ENCODE measurements around the gene RYR3.

Gene RYR3

DNA sequence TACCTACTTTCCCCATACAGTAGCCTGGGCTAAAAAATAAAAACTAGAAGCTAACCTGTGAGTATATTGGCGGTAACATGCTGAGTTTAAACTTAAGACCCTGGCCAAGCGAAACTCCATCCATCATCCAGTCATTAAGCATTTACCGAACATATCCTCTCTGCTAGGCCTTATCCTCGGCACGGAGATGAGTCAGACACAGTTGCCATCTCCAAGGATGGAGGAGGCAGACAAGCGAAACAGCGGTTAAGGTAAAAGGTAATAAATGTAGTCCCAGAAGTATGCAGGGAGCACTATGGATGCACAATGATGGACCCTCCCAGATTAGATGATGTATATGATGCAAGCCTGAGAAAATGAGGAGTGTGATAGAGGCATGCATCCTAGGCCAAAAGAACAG, 143.6 kb downstream of the RYR3 start:
- DNase-seq: no peak

GRCh38 chr15:33454996-33455395, 144.2 kb downstream of the RYR3 start:
- DNase-seq: no peak

GRCh38 chr15:33458421-33458820, 147.7 kb downstream of the RYR3 start:
- DNase-seq: no peak

DNA sequence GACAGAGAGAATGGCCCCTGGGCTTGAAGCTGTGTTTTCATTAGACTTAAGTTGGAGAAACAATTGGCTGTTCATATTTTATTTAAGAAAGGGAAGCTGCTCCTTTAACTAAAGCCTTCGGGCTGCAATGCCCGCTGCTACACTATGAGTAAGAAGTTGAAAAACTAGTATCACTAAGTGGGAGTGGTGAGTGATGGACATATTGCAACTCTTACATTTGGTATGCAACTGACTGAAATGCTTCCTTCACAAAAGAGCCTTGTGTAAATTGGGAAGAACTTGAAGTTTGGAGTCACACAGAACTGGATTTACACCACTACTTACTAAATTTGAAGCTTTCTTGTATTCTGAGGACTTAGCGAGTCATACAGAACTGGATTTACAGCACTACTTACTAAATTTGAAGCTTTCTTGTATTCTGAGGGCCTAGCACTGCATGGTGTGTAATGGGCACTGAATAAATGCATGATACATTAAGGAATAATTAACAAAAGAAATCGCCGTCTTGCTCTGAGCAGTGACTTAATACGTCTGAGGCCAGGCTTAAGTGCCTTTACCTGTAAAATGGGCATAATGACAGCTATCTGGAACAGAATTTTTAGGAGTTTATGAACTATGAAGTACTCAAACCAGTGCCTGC, 149.5 kb downstream of the RYR3 start:
- DNase-seq: no peak

- DNase-seq: no peak
Measured at GRCh38 chr15:33461671-33462070, 150.9 kb downstream of the RYR3 start.

DNA sequence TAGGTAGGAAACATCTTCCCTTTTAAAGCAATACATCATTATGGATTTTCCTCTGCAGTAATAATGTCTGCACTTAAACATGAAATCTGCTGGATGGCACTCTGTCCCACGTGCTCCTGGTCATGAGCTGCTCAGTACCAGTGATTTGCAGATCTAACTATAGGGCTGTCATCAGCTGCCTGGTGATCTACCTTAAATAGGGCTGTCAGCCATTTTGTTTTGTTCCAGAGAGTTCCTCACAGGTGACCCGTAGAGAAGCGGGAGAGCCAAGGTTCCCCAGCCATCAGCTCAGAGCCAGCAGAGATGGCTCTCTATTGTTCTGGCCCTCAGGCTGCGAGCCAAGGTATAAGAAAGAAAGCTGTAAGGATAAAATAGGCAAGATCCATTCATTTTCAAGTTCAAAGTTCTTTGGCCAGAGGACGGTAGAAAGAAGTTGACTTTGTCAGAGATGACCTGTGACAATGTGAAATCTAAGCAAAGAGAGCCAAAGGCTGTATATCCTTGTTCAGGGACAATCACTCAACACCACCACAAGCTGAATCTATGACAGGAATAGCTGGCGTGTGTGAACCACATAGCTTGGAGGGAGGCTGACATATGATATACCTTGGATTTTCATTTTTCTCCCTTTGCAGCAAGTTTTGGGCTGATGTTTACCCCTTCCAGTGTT, 156.5 kb downstream of the RYR3 start:
- DNase-seq: no peak

GRCh38 chr15:33467816-33468163, 157.0 kb downstream of the RYR3 start:
- no peak for DNase-seq

GRCh38 chr15:33468740-33469139, 158.0 kb downstream of the RYR3 start:
- no peak for DNase-seq

DNA sequence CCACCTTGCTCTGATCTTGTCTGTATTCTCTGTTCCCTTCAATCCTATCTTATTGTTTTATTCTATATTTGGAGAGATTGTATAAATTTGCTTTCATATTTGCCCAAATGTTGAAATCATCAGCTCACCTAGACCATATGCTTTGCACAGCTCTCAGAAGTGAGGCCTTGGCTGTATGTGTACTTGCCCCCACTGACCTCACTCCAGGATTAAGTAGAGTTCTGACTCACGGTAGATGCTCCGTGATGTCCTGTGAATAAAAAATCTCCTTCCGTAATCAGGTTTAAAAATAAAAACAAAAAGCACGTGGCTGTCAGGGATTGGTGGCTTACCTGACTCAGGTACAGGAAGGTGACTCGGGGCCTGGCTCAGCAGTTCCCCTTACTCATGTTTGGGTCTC, 162.2 kb downstream of the RYR3 start:
- no peak for DNase-seq

DNA sequence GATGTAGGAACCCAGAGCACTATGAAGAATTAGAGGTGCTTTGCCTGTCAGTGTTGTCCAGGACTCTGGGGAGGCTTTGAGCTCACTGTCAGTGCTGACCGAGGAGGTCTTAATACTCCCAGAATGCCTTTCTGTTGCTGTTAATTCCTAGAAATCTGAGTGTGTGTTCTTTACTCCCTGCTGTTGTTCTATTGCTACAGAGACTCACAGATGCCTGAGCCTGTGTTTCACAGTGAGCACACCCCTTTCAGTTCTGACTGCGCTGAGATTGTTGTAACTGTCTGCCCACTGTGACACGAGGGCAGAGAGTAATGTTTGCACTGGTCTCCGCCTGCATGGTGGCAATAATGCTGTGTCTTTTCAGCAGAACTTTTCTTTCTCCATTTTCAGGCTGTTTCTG, 162.9 kb downstream of the RYR3 start:
- no peak for DNase-seq

- DNase-seq: no peak
Measured at GRCh38 chr15:33476076-33476475, 165.3 kb downstream of the RYR3 start.

DNA sequence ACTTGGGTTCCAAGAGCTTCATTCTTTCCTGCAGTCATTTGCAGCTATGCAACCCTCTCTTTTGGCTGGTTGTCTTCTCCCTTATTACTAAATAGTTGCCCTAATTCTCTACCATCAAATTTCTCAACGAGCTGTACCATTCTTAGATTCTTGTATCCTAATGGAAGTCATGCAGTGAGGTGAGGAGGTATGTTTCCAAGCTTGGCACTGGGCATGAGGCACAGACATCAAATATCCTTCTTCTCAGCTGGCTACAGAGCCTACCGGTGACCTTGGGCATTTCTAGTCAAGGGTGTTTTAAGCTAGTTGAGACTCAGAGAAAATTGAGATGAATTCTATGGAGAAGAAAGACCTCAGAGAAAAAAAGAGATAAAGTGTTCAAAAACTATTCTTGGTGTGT, 166.1 kb downstream of the RYR3 start:
- no peak for DNase-seq

DNA sequence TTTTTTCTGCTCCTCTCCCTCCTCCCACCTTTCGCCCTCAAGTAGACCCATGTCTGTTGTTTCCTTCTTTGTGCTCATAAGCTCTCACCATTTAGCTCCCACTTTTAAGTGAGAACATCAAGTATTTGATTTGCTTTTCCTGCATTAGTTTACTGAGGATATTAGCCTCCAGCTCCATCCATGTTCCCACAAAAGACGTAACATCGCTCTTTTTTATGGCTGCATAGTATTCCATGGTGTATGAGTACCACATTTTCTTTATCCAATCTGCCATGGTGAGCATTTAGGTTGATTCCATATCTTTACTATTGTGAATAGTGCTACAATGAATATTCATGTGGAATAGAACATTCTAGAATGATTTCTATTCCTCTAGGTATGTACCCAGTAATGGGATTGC, 178.6 kb downstream of the RYR3 start:
- no peak for DNase-seq

- no peak for DNase-seq
Measured at GRCh38 chr15:33490703-33491102, 179.9 kb downstream of the RYR3 start.

GRCh38 chr15:33492434-33493052, 181.8 kb downstream of the RYR3 start:
- no peak for DNase-seq

GRCh38 chr15:33494306-33494705, 183.5 kb downstream of the RYR3 start:
- DNase-seq: no peak

- DNase-seq: no peak
Measured at GRCh38 chr15:33500432-33501195, 189.8 kb downstream of the RYR3 start.

DNA sequence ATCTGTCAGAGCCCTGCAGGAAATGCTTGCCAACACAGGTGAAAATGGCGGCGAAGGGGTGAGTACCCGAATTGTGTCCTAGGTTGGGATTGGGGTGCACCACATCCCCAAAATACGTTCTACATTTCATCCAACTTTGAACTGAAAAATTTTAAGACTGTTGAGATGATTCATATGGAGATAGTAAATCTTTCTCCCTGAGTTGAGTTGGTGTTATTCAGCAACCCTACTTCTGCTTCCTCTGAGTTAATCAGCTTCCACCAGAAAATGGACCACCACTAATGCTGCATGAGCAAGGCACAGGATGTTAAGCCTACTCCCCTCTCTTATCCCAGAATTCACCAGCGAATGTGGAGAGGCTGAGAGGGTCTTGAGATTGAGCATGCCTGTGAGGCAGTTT, 192.9 kb downstream of the RYR3 start:
- DNase-seq: no peak

GRCh38 chr15:33506781-33507296, 196.1 kb downstream of the RYR3 start:
- no peak for DNase-seq

- DNase-seq: no peak
Measured at GRCh38 chr15:33508703-33509102, 197.9 kb downstream of the RYR3 start.

GRCh38 chr15:33515121-33515520, 204.4 kb downstream of the RYR3 start:
- DNase-seq: no peak

GRCh38 chr15:33516563-33516962, 205.8 kb downstream of the RYR3 start:
- no peak for DNase-seq

GRCh38 chr15:33517944-33518343, 207.2 kb downstream of the RYR3 start:
- DNase-seq: no peak

GRCh38 chr15:33518421-33518820, 207.7 kb downstream of the RYR3 start:
- no peak for DNase-seq
